Stomach (tissue), 9 donors: ENCODE measurements around the gene SHISA6. TPM values are rescaled to one million over a fixed set of nuclear protein-coding genes. Genes with fewer than 3 reads are reported as not detected.
A peak's percentile ranks its signal among the peaks of the same experiment; 100 is the strongest.

Source experiments
- DNase-seq, 2 donors: peaks; one replicate each; pipeline versions ENCODE4 v3.0.0 to v3.0.0-alpha.2; 2013 to 2019
- H3K27ac ChIP-seq, 5 donors: fragments of 200-600 bp in 4 of 5; sonication (generic) in 4 of 5; one replicate each; pipeline ENCODE4 v1.5.1; 2013 to 2019; ENCODE audit warnings: mild to moderate bottlenecking in 1 of 5, moderate library complexity in 1 of 5
- H3K27me3 ChIP-seq, 3 donors: fragments of 200-600 bp; sonication (generic); one replicate each; pipeline ENCODE4 v1.5.1; 2017 to 2019; ENCODE audit warnings: mixed run types in 1 of 3
- H3K36me3 ChIP-seq, 4 donors: fragments of 200-600 bp; sonication (generic); 1 replicate in 3 of 4; 2 replicates in 1 of 4; pipeline ENCODE4 v1.5.1; 2016 to 2019
- H3K4me1 ChIP-seq, 4 donors: fragments of 200-600 bp; sonication (generic); one replicate each; pipeline ENCODE4 v1.5.1; 2016 to 2019
- H3K4me3 ChIP-seq, 4 donors: fragments of 200-600 bp; sonication (generic) in 3 of 4; one replicate each; pipeline ENCODE4 v1.5.1; 2016 to 2019; ENCODE audit warnings: mild to moderate bottlenecking in 1 of 4
- H3K9me3 ChIP-seq, 4 donors: fragments of 200-600 bp; sonication (generic); one replicate each; pipeline ENCODE4 v1.5.1; 2016 to 2019
- CTCF ChIP-seq, 7 experiments: fragments of 450-650 bp in 4 of 7; fragments of 200-600 bp in 3 of 7; sonication (generic) in 3 of 7; IDR thresholded peaks; one replicate each; pipeline ENCODE4 v1.5.1; 2016 to 2019; ENCODE audit warnings: antibody characterized with exemption in 7 of 7, control low read depth in 2 of 7, mild to moderate bottlenecking in 1 of 7
- EP300 ChIP-seq: sonication (generic); formaldehyde crosslinking; IDR thresholded peaks from one replicate; pipeline ENCODE4 v1.6.1; 2017; ENCODE audit warnings: antibody characterized with exemption
- POLR2A ChIP-seq, 4 donors: fragments of 450-650 bp; IDR thresholded peaks; one replicate each; pipeline ENCODE4 v1.6.1; 2016; ENCODE audit warnings: antibody characterized with exemption in 4 of 4, control low read depth in 2 of 4, mild to moderate bottlenecking in 1 of 4, moderate library complexity in 1 of 4
- POLR2AphosphoS5 ChIP-seq, 3 donors: sonication (generic); formaldehyde crosslinking; IDR thresholded peaks; one replicate each; pipeline ENCODE4 v1.6.1; 2016; ENCODE audit warnings: antibody characterized with exemption in 3 of 3
- WGBS, 5 donors: extraction: QIAGEN DNeasy Blood & Tissue Kit in 3 of 5; methylation state at CpG; one replicate each; pipeline versions ENCODE4 v1.1.5 to v1.1.7; 2013 to 2018; 5-methylcytosine and 5-hydroxymethylcytosine counted together
- intact Hi-C: fragments of 100-400 bp; cut with DNase I; formaldehyde crosslinking; loops from one replicate; pipeline ENCODE4 v1.15.1; 2023; ENCODE audit warnings: low total_unique reads
- polyA plus RNA-seq, 3 donors: library from polyadenylated mRNA; stranded (reverse); fragments of 200-250 nt; gene quantifications; one replicate each; pipeline ENCODE4 v1.2.3, GENCODE V29; 2013
- total RNA-seq, 5 donors: library from RNA; depleted of rRNA; stranded (reverse); fragments of >200 nt; gene quantifications; one replicate each; pipeline versions ENCODE4 v1.1.0 to v1.2.3, GENCODE V29; 2014 to 2016
- donor health status: healthy with polysubstance abuse.
- donor health status: Bipolar disorder and iron deficiency.
- donor health status: healthy.

Gene SHISA6
- total and polyA plus RNA-seq, 8 donors, result 0.15 to 3.6 (median 1.3) TPM; not detected in 1

- no peaks in the 10 kb centered on the region for H3K9me3 ChIP-seq
- no peaks in the 10 kb centered on the region for H3K36me3 ChIP-seq
- TF ChIP-seq POLR2AphosphoS5 (IDR thresholded peaks at IDR 0.05), result no peak
- DNase-seq, result no peak
- H3K4me1 ChIP-seq, result no peaks in the 10 kb centered on the region
- WGBS, 5 donors, result 76 to 85% (median 81%) methylated on average over 3 of the region's 3 CpGs
- H3K27me3 ChIP-seq, result no peaks in the 10 kb centered on the region
- no peak overlapping the region for H3K27ac ChIP-seq
- H3K4me3 ChIP-seq, result no peak overlapping the region
- intact Hi-C loops, result no loop called here
Measured at GRCh38 chr17:11580677-11581076, 339.7 kb downstream of the SHISA6 start.

- Histone ChIP-seq H3K9me3 (no peaks in the 10 kb centered on the region), H3K27me3 (no peaks in the 10 kb centered on the region), H3K4me3 (no peak overlapping the region), H3K36me3 (no peaks in the 10 kb centered on the region), H3K4me1 (no peaks in the 10 kb centered on the region), H3K27ac (no peak overlapping the region)
- WGBS, 5 donors, result 84 to 93% (median 86%) methylated on average over 5 of the region's 5 CpGs
- TF ChIP-seq POLR2A (IDR thresholded peaks at IDR 0.05), result no peak
- no peak for TF ChIP-seq EP300
- TF ChIP-seq CTCF (IDR thresholded peaks at IDR 0.05), result no peak
- no peak for TF ChIP-seq POLR2AphosphoS5 (IDR thresholded peaks at IDR 0.05)
- intact Hi-C loops, result no loop called here
- DNase-seq, result no peak
Measured at GRCh38 chr17:11582217-11582616, 341.2 kb downstream of the SHISA6 start.

- no peak for DNase-seq
- Histone ChIP-seq H3K36me3 (no peaks in the 10 kb centered on the region), H3K4me1 (no peaks in the 10 kb centered on the region), H3K27ac (no peak overlapping the region), H3K9me3 (no peaks in the 10 kb centered on the region), H3K27me3 (no peaks in the 10 kb centered on the region), H3K4me3 (no peak overlapping the region)
- no peak for TF ChIP-seq CTCF (IDR thresholded peaks at IDR 0.05)
- no peak for TF ChIP-seq POLR2AphosphoS5 (IDR thresholded peaks at IDR 0.05)
- TF ChIP-seq POLR2A (IDR thresholded peaks at IDR 0.05), result no peak
- TF ChIP-seq EP300, result no peak
- 67 to 90% (median 80%) methylated on average over 4 to 9 of the region's 9 CpGs for WGBS, 5 donors
- intact Hi-C loops, result no loop called here
Measured at GRCh38 chr17:11583306-11583992, 342.4 kb downstream of the SHISA6 start.

GRCh38 chr17:11589716-11590115 lies 348.7 kb downstream of the SHISA6 start:
- Histone ChIP-seq H3K36me3 (no peaks in the 10 kb centered on the region), H3K9me3 (no peaks in the 10 kb centered on the region), H3K27me3 (no peaks in the 10 kb centered on the region), H3K4me3 (no peak overlapping the region), H3K27ac (no peak overlapping the region), H3K4me1 (peaks cover 0 to 4% (median 0%) of the 10 kb centered on the region in 4 donors)
- peak; percentile 29 to 46 for DNase-seq
- WGBS, 5 donors, result 17 to 41% (median 24%) methylated on average over 3 of the region's 3 CpGs
- TF ChIP-seq POLR2A (IDR thresholded peaks at IDR 0.05) (no peak), EP300 (no peak), POLR2AphosphoS5 (IDR thresholded peaks at IDR 0.05) (peak in 2 of 3 donors; percentile 26 to 43)
- intact Hi-C loops, result no loop called here

GRCh38 chr17:11598274-11599221 lies 357.5 kb downstream of the SHISA6 start, which contains the start of gene DNAH9:
Gene DNAH9, plus strand, starts transcription at chr17:11598470. Its CDS starts 29 bp downstream, at chr17:11598499.
- Histone ChIP-seq H3K4me1 (peaks cover 0 to 18% (median 17%) of the 10 kb centered on the region in 4 donors), H3K36me3 (no peaks in the 10 kb centered on the region), H3K27ac (peak within 1 kb of the TSS; percentile 66 to 86 (median 84)), H3K4me3 (peak within 1 kb of the TSS; percentile 64 to 85 (median 68)), H3K9me3 (no peaks in the 10 kb centered on the region), H3K27me3 (peaks cover 0 to 10% (median 0%) of the 10 kb centered on the region in 3 donors)
- peak in 1 of 3 donors; percentile 63 for TF ChIP-seq POLR2AphosphoS5 (IDR thresholded peaks at IDR 0.05)
- no peak for TF ChIP-seq POLR2A (IDR thresholded peaks at IDR 0.05)
- no peak for TF ChIP-seq EP300
- WGBS, 5 donors, result 1 to 11% (median 5%) methylated on average over 30 to 84 of the region's 84 CpGs
- intact Hi-C loops, result no loop called here
- DNase-seq, result peak; percentile 97 to 98
